GM12878 (cell line): ENCODE data around the gene PLXNA4. TPM values are rescaled to one million over a fixed set of nuclear protein-coding genes. Genes with fewer than 3 reads are reported as not detected.

ENCODE experiments used
- ATAC-seq: fragments of 200-7000 bp; cut with Tn5 transposase; 3 replicates; pipeline ENCODE4 v1.9.1; 2020; ENCODE audit warnings: mild to moderate bottlenecking, moderate library complexity
- BruUV-seq: library from RNA; stranded (reverse); fragments of 400-500 nt; replicated peaks from 2 replicates; lab custom pipeline; 2021; lab: Mats Ljungman, UMichigan
- CTCF ChIA-PET: fragments of 300-600 bp; sonication (Branson Sonifier 250); formaldehyde crosslinking; extraction: SDS; loops from one replicate; lab custom pipeline; 2021; ENCODE audit warnings: inconsistent platforms; lab: Yijun Ruan, JAX
- POLR2A ChIA-PET: fragments of 350-600 bp; formaldehyde crosslinking; extraction: SDS; loops from one replicate; lab custom pipeline; 2021; ENCODE audit warnings: inconsistent platforms; lab: Charles Lee
- RAD21 ChIA-PET: fragments of 300-600 bp; sonication (Branson Sonifier 250); formaldehyde crosslinking; loops from one replicate; lab custom pipeline; 2023; ENCODE audit warnings: antibody characterized with exemption; ENCODE audit not compliant: unreplicated experiment; lab: Charles Lee
- SMC1A ChIA-PET: fragments of 300-600 bp; sonication (Branson Sonifier 250); formaldehyde crosslinking; loops from one replicate; lab custom pipeline; 2023; ENCODE audit not compliant: unreplicated experiment, uncharacterized antibody; lab: Charles Lee
- DNase-seq: peaks from one replicate; pipeline ENCODE4 v3.0.0-alpha.2; 2011; ENCODE audit warnings: low read depth, low spot score
- FAIRE-seq: peaks from 3 replicates; lab custom pipeline; 2011; peaks lifted over from hg19 to GRCh38; lab: Jason Lieb, UNC
- H2AFZ ChIP-seq: 2 replicates; pipeline ENCODE4 v1.6.0; 2011; ENCODE audit warnings: low read depth, low read length, control low read depth; ENCODE audit not compliant: control insufficient read depth
- H3K27ac ChIP-seq: 2 replicates; pipeline ENCODE4 v1.5.1; 2011; ENCODE audit warnings: control low read depth; ENCODE audit not compliant: control insufficient read depth, insufficient read depth
- H3K27me3 ChIP-seq, 2 experiments: replicated peaks in 1 of 2; 2 replicates each; pipeline versions ENCODE4 v1.6.0 to v1.6.1; 2011; ENCODE audit warnings: low read length in 1 of 2; ENCODE audit not compliant: control insufficient read depth in 2 of 2, insufficient read depth in 2 of 2
- H3K36me3 ChIP-seq, 2 experiments: 2 replicates each; pipeline ENCODE4 v1.5.1; 2011; ENCODE audit warnings: low read length in 1 of 2; ENCODE audit not compliant: control insufficient read depth in 2 of 2, insufficient read depth in 2 of 2
- H3K4me1 ChIP-seq: 2 replicates; pipeline ENCODE4 v1.6.1; 2011; ENCODE audit warnings: mild to moderate bottlenecking, low read length, moderate library complexity, mixed read lengths; ENCODE audit not compliant: control insufficient read depth, insufficient read depth
- H3K4me2 ChIP-seq: 2 replicates; pipeline ENCODE4 v1.6.0; 2011; ENCODE audit warnings: control low read depth; ENCODE audit not compliant: control insufficient read depth, insufficient read depth
- H3K4me3 ChIP-seq: fragments of 200-600 bp; sonication (generic); 2 replicates; pipeline ENCODE4 v1.5.1; 2016
- H3K79me2 ChIP-seq: 2 replicates; pipeline ENCODE4 v1.6.0; 2011; ENCODE audit warnings: low read length; ENCODE audit not compliant: control insufficient read depth, insufficient read depth
- H3K9ac ChIP-seq: 2 replicates; pipeline ENCODE4 v1.8.0; 2011; ENCODE audit warnings: low read length, control low read depth, mixed read lengths; ENCODE audit not compliant: control insufficient read depth, insufficient read depth
- H3K9me3 ChIP-seq: replicated peaks from 3 replicates; pipeline ENCODE4 v1.5.1; 2011; ENCODE audit warnings: mild to moderate bottlenecking, low read length; ENCODE audit not compliant: control insufficient read depth, insufficient read depth
- H4K20me1 ChIP-seq: 2 replicates; pipeline ENCODE4 v1.6.0; 2011; ENCODE audit not compliant: control insufficient read depth, insufficient read depth
- BCL11A ChIP-seq: IDR thresholded peaks from 2 replicates; pipeline ENCODE4 v1.6.1; 2011; ENCODE audit warnings: low read depth, low read length
- CEBPB ChIP-seq, 2 experiments: fragments of 150-350 bp in 1 of 2; IDR thresholded peaks; 2 replicates each; pipeline ENCODE4 v1.6.1; 2012 to 2014; ENCODE audit warnings: low read depth in 2 of 2, low read length in 2 of 2, borderline replicate concordance in 1 of 2, inconsistent platforms in 1 of 2
- EP300 ChIP-seq, 2 experiments: fragments of 150-350 bp in 1 of 2; IDR thresholded peaks; 2 replicates each; pipeline ENCODE4 v1.6.1; 2011 to 2012; ENCODE audit warnings: low read depth in 2 of 2, low read length in 2 of 2, borderline replicate concordance in 1 of 2, improper control_type of control experiment in 1 of 2, inconsistent platforms in 1 of 2; ENCODE audit not compliant: control insufficient read depth in 1 of 2
- FOXK2 ChIP-seq: fragments of 450-650 bp; IDR thresholded peaks from 2 replicates; pipeline ENCODE4 v1.6.1; 2017; ENCODE audit warnings: mild to moderate bottlenecking, moderate library complexity
- IRF3 ChIP-seq: fragments of 450-650 bp; IDR thresholded peaks from 2 replicates; pipeline ENCODE4 v1.6.1; 2014; ENCODE audit warnings: mild to moderate bottlenecking
- NR2C1 ChIP-seq: fragments of 450-650 bp; IDR thresholded peaks from 2 replicates; pipeline ENCODE4 v1.6.1; 2017; ENCODE audit warnings: antibody characterized with exemption, mild to moderate bottlenecking, moderate library complexity
- NR2C2 ChIP-seq: IDR thresholded peaks from 2 replicates; pipeline ENCODE4 v1.6.1; 2011; ENCODE audit warnings: borderline replicate concordance, low read depth; ENCODE audit not compliant: control insufficient read depth, insufficient read length
- POLR2AphosphoS5 ChIP-seq: IDR thresholded peaks from 2 replicates; pipeline ENCODE4 v1.6.1; 2011; ENCODE audit warnings: mild to moderate bottlenecking, low read length, inconsistent platforms
- RFX5 ChIP-seq: IDR thresholded peaks from 2 replicates; pipeline ENCODE4 v1.6.1; 2011; ENCODE audit warnings: low read depth, low read length, improper control_type of control experiment
- STAT1 ChIP-seq: fragments of 450-650 bp; conservative IDR thresholded peaks from 2 replicates; pipeline ENCODE4 v1.6.1; 2014; ENCODE audit warnings: antibody characterized with exemption, mild to moderate bottlenecking
- SUPT20H ChIP-seq: IDR thresholded peaks from 2 replicates; pipeline ENCODE4 v1.6.1; 2011; ENCODE audit warnings: low read depth, mild to moderate bottlenecking, low read length, moderate library complexity, borderline replicate concordance; ENCODE audit not compliant: control insufficient read depth
- WRNIP1 ChIP-seq: IDR thresholded peaks from 2 replicates; pipeline ENCODE4 v1.6.1; 2011; ENCODE audit warnings: low read depth, low read length, improper control_type of control experiment, borderline replicate concordance
- WGBS: methylation state at CpG from one replicate; pipeline ENCODE4 v1.1.6; 2016; ENCODE audit warnings: low lambda C conversion rate; ENCODE audit not compliant: insufficient replicate concordance, insufficient coverage; ENCODE audit errors: missing lambda C conversion rate; 5-methylcytosine and 5-hydroxymethylcytosine counted together
- in situ Hi-C: fragments of 300-500 bp; cut with MboI; formaldehyde crosslinking; loops from 9 replicates; pipeline ENCODE4 v1.14.3; 2018; ENCODE audit warnings: mixed read lengths
- intact Hi-C: fragments of 100-400 bp; cut with micrococcal nuclease; formaldehyde crosslinking; loops from one replicate; pipeline ENCODE4 v1.14.2; 2022; ENCODE audit not compliant: unreplicated experiment
- polyA plus RNA-seq, 11 experiments: library from polyadenylated mRNA; depleted of rRNA in 4 of 11; unstranded in 6 of 11; stranded (reverse) in 5 of 11; fragments of >200 nt; fragmentation: Nextera tagmentation in 4 of 11; fragmentation: Illumina TruSeq in 1 of 11; extraction: Ambion mirVana in 4 of 11; extraction: Trizol in 1 of 11; gene quantifications; 1 replicate in 1 of 11; 2 replicates in 10 of 11; pipeline versions ENCODE4 v1.2.1 to v1.2.3, GENCODE V29; 2011 to 2016; ENCODE audit warnings: inconsistent platforms in 2 of 11, missing spikeins in 2 of 11, low read depth in 1 of 11
- total RNA-seq, 4 experiments: library from RNA; depleted of rRNA in 3 of 4; stranded (reverse); fragments of >200 nt in 3 of 4; fragmentation: Illumina TruSeq in 1 of 4; extraction: Trizol in 1 of 4; gene quantifications; 2 replicates each; pipeline versions ENCODE4 v1.2.1 to v1.2.3, GENCODE V29; 2013 to 2021
- TF ChIP-seq, protein P1 (sequence below): fragments of 450-650 bp; formaldehyde crosslinking; IDR thresholded peaks from 2 replicates; pipeline ENCODE4 v1.4.0; 2022; ENCODE audit warnings: mild to moderate bottlenecking, moderate library complexity
- TF ChIP-seq, protein P2 (sequence below): fragments of 450-650 bp; IDR thresholded peaks from 2 replicates; pipeline ENCODE4 v1.6.1; 2017; ENCODE audit warnings: mild to moderate bottlenecking, low read depth, inconsistent platforms; ENCODE audit not compliant: poor library complexity, severe bottlenecking

The PLXNA4 gene
- total and polyA plus RNA-seq, 10 of the 15 experiments (the other 5 are each of a cell fraction or from before 2014, with no cell fraction given) = 0.03 TPM; not detected in 9

DNA sequence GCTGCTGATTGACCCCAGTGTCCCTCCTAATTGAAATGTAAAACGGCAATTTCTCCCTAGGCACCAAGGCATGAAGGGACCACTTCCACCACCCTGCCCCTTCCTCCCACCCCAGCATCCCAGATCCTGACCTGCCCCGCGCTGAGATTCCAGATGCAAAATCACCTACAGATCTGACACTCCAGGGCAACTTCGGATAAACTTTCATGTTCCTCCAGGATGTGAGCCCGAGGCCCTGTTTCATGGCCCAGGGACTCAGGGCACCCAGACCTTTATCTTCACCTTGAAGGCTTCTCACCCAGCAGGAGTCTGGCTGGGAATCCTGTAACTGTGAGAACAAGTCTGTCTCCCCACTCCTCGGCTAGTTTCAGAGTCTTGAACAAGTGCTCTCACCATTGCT is 361.8 kb downstream of the PLXNA4 start (continued):
- TF ChIP-seq, protein P1, sequence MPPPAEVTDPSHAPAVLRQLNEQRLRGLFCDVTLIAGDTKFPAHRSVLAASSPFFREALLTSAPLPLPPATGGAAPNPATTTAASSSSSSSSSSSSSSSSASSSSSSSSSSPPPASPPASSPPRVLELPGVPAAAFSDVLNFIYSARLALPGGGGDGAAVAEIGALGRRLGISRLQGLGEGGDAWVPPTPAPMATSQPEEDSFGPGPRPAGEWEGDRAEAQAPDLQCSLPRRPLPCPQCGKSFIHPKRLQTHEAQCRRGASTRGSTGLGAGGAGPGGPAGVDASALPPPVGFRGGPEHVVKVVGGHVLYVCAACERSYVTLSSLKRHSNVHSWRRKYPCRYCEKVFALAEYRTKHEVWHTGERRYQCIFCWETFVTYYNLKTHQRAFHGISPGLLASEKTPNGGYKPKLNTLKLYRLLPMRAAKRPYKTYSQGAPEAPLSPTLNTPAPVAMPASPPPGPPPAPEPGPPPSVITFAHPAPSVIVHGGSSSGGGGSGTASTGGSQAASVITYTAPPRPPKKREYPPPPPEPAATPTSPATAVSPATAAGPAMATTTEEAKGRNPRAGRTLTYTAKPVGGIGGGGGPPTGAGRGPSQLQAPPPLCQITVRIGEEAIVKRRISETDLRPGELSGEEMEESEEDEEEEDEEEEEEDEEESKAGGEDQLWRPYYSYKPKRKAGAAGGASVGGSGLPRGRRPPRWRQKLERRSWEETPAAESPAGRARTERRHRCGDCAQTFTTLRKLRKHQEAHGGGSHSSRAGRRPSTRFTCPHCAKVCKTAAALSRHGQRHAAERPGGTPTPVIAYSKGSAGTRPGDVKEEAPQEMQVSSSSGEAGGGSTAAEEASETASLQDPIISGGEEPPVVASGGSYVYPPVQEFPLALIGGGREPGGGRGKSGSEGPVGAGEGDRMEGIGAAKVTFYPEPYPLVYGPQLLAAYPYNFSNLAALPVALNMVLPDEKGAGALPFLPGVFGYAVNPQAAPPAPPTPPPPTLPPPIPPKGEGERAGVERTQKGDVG (CRISPR knock-in tag) = no peak
- TF ChIP-seq CEBPB (IDR thresholded peaks at IDR 0.05; ENCODE audit: borderline replicate concordance in 1 of 2, low read depth in 2 of 2, low read length in 2 of 2) (no peak), WRNIP1 (no peak), NR2C2 (no peak)
- TF ChIP-seq, protein P2, sequence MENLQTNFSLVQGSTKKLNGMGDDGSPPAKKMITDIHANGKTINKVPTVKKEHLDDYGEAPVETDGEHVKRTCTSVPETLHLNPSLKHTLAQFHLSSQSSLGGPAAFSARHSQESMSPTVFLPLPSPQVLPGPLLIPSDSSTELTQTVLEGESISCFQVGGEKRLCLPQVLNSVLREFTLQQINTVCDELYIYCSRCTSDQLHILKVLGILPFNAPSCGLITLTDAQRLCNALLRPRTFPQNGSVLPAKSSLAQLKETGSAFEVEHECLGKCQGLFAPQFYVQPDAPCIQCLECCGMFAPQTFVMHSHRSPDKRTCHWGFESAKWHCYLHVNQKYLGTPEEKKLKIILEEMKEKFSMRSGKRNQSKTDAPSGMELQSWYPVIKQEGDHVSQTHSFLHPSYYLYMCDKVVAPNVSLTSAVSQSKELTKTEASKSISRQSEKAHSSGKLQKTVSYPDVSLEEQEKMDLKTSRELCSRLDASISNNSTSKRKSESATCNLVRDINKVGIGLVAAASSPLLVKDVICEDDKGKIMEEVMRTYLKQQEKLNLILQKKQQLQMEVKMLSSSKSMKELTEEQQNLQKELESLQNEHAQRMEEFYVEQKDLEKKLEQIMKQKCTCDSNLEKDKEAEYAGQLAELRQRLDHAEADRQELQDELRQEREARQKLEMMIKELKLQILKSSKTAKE = no peak
- TF ChIP-seq, all 136 proteins: peak for 0

DNA sequence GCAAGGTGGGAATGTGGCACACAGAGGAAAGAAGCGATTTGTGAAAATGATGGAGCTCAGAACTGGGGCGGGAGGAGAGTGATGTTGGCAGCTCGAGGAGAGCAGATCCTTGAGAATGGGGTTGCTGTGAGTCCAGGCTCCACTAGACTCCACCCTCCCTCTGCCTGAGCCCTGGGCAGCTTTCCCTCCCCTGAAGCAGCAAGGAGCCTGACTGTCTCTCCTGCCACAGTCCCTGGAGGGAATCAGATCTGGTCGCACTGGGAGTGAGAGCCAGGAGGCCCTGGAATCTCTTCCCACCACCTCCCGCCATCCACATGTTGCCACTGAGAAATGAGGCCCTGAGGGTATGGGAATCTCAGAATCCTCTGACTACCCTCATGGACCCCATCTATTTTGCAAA is 362.7 kb downstream of the PLXNA4 start:
- no peak for ATAC-seq
- intact Hi-C loops = no loop called here
- H3K9ac ChIP-seq = no peak overlapping the region
- in situ Hi-C loops = no loop called here
- no peaks in the 10 kb centered on the region for H3K4me1 ChIP-seq
- SMC1A ChIA-PET = no interaction called here
- WGBS = 9% methylated on average over 5 of the region's 5 CpGs
- FAIRE-seq = no peak
- no peak overlapping the region for H3K27ac ChIP-seq
- DNase-seq = no peak
- no peaks in the 10 kb centered on the region for H3K79me2 ChIP-seq
- no TSS peak for BruUV-seq
- no peaks in the 10 kb centered on the region for H4K20me1 ChIP-seq
- no peaks in the 10 kb centered on the region for H3K9me3 ChIP-seq
- H3K36me3 ChIP-seq = no peaks in the 10 kb centered on the region
- H3K27me3 ChIP-seq = peaks cover 0 to 2% of the 10 kb centered on the region in 2 experiments; a peak in 1 of 4 replicates
- H3K4me2 ChIP-seq = no peak overlapping the region
- POLR2A ChIA-PET = no interaction called here
- CTCF ChIA-PET = no interaction called here
- H3K4me3 ChIP-seq = no peak overlapping the region
- no peak overlapping the region for H2AFZ ChIP-seq
- RAD21 ChIA-PET = no interaction called here
- TF ChIP-seq POLR2AphosphoS5 (no peak), IRF3 (no peak), SUPT20H (no peak), FOXK2 (no peak), STAT1 (no peak), EP300 (IDR thresholded peaks at IDR 0.05; ENCODE audit: borderline replicate concordance in 1 of 2, control insufficient read depth in 1 of 2, low read depth in 2 of 2, low read length in 2 of 2) (no peak), NR2C1 (no peak), RFX5 (no peak), BCL11A (no peak)
- TF ChIP-seq, protein P2 = no peak
